NCI-H82 treated with DMSO at 0.1 percent for 48 hours (cell line): ENCODE measurements around the gene PSMG4.
A peak's percentile ranks its signal among the peaks of the same experiment; 100 is the strongest.
"Not testable (repeated sequence)": the region's sequence is repeated elsewhere in the genome, so short reads cannot be mapped to it uniquely, and the experiment has no call there.

Source experiments
- DNase-seq: peaks from one replicate; lab custom pipeline; 2025; ENCODE audit not compliant: unreplicated experiment; lab: John Stamatoyannopoulos, UW

The PSMG4 gene

GRCh38 chr6:3230256-3230882, 28.4 kb upstream of the PSMG4 start:
- DNase-seq = no peak

- peak; percentile 33 for DNase-seq
These were observed 27.9 kb upstream of the PSMG4 start for GRCh38 chr6:3230900-3231246.

DNA sequence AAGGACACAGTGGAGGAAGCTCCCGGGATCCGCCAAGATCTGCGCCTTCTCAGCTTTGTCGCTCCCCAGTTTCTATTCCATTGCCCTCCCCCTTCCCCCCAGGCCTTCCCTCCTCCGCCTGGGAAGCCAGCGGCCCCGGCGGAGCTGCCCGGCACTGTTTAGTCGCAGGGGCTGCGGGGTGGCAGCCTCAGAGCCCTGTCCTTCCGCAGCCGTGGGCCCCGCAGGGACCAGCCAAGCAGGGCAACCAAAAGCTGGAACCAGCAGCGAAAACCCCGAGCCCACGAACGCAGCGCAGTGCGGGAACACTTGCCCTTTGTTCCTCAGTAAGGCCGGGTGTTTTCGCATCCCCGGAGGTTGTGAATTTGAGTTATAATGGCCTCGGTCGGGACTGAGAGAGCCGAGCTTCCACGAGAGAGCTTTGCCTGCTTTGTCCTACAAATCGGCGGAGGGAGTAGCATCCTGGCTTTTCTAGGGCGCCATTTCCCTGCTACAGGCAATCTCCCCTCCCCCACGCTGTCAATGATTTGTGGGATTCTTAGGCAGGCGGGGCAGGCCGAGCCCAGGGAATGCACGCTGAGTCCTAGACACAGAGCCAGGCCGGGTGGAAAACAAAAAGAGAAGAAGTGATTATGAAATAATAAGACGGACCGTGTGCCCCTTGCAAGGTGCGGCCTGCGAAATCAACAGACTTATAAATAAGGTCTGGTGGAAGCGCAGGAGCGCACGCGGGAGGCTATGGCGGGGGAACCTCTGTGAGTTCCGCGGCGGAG, 27.3 kb upstream of the PSMG4 start:
- DNase-seq = peak; percentile 67

DNA sequence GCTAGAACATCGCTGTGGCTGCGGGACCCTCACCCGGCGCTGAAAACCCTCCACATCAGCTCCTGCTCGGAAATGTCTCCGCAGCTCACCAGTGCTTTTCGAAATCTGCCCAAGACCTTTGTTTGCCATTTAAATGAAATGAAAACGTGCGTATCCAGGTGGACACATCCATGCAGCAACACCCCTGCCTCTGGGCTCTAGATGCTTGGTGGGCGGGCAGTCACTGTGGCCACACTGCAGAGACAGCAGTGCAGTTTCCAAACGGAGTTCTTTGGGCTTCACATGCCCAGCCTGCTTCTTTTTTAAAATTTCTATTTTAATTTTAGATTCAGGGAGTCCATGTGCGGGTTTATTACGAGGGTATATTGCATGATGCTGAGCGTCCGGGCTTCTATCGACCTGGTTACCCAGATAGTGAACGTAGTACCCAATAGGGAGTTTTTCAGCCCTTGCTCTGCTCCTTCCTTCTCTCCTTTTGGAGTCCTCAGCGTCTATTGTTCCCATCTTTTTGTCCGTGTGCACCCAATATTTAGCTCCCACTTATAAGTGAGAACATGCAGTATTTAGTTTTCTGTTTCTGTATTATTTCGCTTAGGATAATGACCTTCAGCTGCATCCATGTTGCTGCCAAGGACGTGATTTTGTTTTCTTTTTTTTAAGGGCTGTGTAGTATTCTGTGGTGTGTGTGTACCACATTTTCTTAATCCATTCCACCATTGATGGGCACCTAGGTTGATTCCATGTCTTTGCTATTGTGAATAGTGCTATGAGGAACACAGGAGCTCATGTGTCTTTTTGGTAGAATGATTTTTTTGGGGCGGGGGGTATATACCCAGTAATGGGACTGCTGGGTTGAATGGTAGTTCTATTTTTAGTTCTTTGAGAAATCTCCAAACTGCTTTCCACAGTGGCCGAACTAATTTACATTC, 26.5 kb upstream of the PSMG4 start:
- no peak for DNase-seq

DNA sequence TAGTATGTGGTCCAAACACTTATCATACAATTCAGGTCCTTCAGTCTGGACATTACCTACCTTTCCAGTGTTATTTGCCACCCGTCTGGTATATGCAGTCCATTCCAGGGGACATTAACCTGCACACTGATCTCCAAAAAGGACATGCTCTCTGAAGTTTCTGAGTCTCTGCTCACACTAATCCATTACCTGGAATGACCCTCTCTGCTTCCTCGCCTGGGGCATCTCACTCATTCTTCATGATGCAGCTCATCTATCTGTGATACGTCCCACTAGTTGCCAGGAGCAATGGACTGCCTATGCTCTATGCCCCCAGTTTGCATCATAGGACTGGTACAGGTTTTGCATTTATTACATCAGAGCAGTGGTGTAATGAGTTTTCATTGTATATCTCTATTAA, 25.4 kb upstream of the PSMG4 start:
- no peak for DNase-seq

- DNase-seq = no peak
These were observed 24.8 kb upstream of the PSMG4 start for GRCh38 chr6:3233904-3234303.

DNA sequence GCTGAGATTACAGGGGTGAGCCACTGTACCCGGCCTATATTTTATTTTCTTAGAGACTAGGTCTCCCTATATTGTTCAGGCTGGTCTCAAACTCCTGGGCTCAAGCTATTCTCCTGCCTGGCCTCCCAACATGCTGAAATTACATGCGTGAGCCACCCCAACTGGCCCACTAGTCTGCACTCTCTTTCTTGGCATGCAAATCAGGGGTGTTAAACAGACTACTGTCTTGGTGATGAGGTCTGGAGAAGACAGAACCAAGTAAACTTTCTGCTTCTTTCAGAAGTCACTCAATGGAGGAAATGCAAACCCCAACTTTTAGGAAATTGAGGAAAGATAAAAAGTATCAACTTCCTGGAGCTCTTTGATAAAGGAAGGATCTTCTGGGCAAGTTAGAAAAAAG, 23.3 kb upstream of the PSMG4 start:
- no peak for DNase-seq

GRCh38 chr6:3236005-3236404, 22.7 kb upstream of the PSMG4 start:
- DNase-seq = no peak

DNA sequence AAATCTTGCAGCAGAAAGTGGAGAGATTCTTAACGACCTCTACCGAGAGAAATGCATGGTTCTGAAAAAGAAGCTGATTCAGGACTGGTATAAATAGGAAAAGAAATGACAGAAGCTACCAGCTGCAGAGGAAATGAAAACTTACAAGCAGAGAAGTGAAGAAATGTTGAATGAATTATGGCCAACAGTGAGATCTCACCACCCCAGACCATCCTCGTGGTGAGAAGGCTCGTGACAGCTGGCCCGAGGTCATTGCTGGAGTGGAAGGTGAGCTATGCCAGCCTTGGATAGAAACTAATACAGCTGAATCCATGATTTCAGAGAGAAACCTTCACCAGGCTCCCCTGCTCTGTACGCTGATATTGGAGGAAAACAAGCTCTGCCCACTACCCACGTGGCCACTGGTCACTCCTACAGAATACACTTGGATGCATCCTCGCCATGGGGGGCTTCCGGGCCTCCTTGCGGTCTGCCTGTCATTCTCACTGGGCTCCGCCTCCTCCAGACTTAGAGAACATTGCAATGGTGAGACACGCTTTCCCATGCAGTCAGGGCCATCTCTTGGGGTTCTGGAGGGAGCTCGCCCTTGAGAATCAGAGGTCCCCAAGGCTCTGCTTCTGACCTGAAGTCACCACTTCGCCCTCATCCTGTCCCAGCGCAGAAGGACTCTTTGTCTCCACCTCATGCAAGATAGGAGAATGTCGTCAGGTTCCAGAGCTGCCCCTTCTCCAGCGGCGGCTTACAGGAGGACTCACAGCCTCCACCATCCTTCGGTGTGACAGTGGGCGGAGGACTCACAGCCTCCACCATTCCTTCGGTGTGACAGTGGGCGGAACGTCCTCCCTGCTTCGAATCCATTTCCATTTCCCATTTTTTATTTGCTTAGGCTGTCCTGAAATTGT, 20.7 kb upstream of the PSMG4 start:
- no peak for DNase-seq

DNA sequence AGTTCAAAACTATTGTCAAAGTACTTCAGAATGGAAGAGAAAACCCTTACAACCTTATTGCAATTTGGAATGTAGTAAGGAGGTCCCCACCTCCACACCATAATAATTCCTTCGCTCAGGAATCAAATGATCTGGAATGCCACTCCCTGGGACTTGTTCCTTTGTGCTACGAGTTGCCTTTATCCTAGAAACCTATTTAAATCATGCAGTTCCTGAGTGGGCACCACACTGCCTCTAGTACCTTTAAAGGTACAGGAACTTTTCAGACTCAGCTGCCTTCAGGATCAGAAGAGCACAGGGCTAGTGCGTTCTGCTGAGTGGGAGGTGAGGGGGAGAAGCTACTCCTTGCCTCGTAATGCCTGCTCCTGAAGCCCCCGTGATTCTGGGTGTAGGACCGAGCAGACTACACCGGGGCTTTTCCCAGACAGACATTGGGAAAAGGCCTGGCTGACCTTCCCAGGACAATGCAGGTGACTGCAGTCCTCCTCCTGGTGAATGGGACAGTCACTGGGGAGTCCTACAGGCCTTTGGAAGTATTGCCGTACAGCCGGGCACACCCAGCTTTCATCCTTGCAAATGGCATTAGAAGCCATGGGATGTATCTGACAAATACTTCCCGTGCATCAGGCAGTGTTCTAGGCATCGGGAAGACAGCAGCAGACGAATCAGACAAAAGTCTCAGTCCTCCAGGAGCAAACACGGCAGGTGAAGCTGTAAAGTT, 19.5 kb upstream of the PSMG4 start:
- DNase-seq = no peak

GRCh38 chr6:3240595-3240994, 18.2 kb upstream of the PSMG4 start:
- no peak for DNase-seq

DNA sequence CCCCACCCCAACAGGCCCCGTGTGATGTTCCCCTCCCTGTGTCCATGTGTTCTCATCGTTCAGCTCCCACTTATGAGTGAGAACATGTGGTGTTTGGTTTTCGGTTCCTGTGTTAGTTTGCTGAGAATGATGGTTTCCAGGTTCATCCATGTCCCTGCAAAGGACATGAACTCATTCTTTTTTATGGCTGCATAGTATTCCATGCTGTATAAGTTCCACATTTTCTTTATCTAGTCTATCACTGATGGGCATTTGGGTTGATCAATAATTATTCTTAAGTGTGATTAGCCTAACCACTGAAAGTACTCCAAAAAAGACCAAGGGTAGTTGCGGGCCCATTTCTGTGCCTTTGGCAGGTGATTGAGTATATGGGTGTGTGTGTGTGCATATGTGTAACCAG, 17.0 kb upstream of the PSMG4 start:
- DNase-seq = not testable (repeated sequence)

- no peak for DNase-seq
These were observed 16.0 kb upstream of the PSMG4 start for GRCh38 chr6:3242768-3243167.

DNA sequence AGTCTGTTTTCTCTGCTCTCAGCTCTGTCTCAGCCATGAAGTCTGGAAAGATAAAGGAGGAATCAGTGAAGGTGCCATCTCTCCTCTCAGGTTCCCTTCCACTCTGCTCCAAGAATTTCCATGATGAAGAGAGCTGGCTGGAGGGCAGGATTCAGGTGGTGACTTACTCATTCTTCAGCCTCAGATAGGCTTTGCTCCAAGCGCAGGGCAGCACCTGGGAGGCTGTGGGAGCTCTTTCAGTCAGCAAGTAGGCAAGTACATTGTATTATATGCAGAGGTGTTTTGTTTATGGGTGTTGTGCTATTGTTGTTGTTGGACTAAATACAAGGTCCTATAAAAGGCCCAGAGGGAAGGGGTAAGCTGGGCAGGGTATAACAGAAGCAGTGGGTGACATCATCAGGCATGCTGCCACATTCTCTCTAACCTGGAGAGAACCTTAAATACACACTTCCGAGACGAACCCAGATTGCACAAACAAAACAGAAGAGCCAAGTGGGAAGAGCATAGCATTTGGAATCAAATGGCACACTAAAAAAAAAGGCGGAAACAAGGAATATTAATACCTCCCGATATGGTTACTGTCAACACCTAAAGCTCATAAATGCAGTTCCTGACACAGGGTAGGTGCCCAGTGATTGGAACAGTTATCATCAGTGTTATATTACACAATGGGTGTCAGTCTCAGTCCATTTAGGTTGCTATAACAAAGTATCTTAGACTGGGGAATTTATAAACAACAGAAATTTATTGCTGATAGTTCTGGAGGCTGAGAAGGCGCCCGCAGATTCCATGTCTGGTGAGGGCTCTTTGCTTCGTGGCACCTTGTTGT, 14.5 kb upstream of the PSMG4 start:
- DNase-seq = no peak

GRCh38 chr6:3244832-3245161, 13.9 kb upstream of the PSMG4 start:
- not testable (repeated sequence) for DNase-seq

GRCh38 chr6:3245216-3245615, 13.5 kb upstream of the PSMG4 start:
- DNase-seq = no peak

- DNase-seq = no peak
These were observed 11.2 kb upstream of the PSMG4 start for GRCh38 chr6:3247255-3248146.

GRCh38 chr6:3249821-3250220, 8.9 kb upstream of the PSMG4 start:
- DNase-seq = no peak
